Transverse colon (tissue), 4 donors: ENCODE data around the gene SOD3. TPM values are rescaled to one million over a fixed set of nuclear protein-coding genes. Genes with fewer than 3 reads are reported as not detected.
A peak's percentile ranks its signal among the peaks of the same experiment; 100 is the strongest.

Source experiments
- DNase-seq: peaks from one replicate; pipeline ENCODE4 v3.0.0-alpha.2; 2019
- H3K27ac ChIP-seq, 4 donors: fragments of 200-600 bp; sonication (generic); 2 replicates each; pipeline ENCODE4 v1.5.1; 2016 to 2018; ENCODE audit warnings: inconsistent platforms in 4 of 4
- H3K27me3 ChIP-seq: fragments of 200-600 bp; sonication (generic); 2 replicates; pipeline ENCODE4 v1.5.1; 2017; ENCODE audit warnings: inconsistent platforms
- H3K36me3 ChIP-seq, 4 donors: fragments of 200-600 bp; sonication (generic); 2 replicates each; pipeline ENCODE4 v1.5.1; 2017 to 2019; ENCODE audit warnings: inconsistent platforms in 4 of 4
- H3K4me1 ChIP-seq, 4 donors: fragments of 200-600 bp; sonication (generic); 2 replicates each; pipeline ENCODE4 v1.5.1; 2017 to 2020; ENCODE audit warnings: inconsistent platforms in 4 of 4
- H3K4me3 ChIP-seq, 4 donors: fragments of 200-600 bp; sonication (generic); 1 replicate in 1 of 4; 2 replicates in 3 of 4; pipeline versions ENCODE4 v1.5.1 to v1.6.1; 2017 to 2019; ENCODE audit warnings: inconsistent platforms in 4 of 4
- H3K9me3 ChIP-seq, 2 donors: fragments of 200-600 bp; sonication (generic); 2 replicates each; pipeline ENCODE4 v1.5.1; 2017 to 2019; ENCODE audit warnings: inconsistent platforms in 2 of 2
- EP300 ChIP-seq: sonication (generic); formaldehyde crosslinking; IDR thresholded peaks from one replicate; pipeline ENCODE4 v1.6.1; 2017; ENCODE audit warnings: antibody characterized with exemption, low read depth
- POLR2A ChIP-seq: fragments of 450-650 bp; IDR thresholded peaks from one replicate; pipeline ENCODE4 v1.6.1; 2016; ENCODE audit warnings: antibody characterized with exemption, mild to moderate bottlenecking, moderate library complexity
- POLR2AphosphoS5 ChIP-seq, 3 donors: sonication (generic); formaldehyde crosslinking; IDR thresholded peaks; one replicate each; pipeline ENCODE4 v1.6.1; 2016; ENCODE audit warnings: antibody characterized with exemption in 3 of 3
- WGBS, 2 donors: methylation state at CpG; one replicate each; pipeline ENCODE4 v1.1.5; 2018; ENCODE audit warnings: low coverage in 1 of 2; 5-methylcytosine and 5-hydroxymethylcytosine counted together
- in situ Hi-C, 4 donors: fragments of 200-750 bp; cut with MboI; loops; one replicate each; pipeline versions ENCODE4 v1.15.0 to v1.15.1; 2017; ENCODE audit warnings: low sequenced_read_pairs in 3 of 4, low pct_ligation_motif_present in 1 of 4, low pct_unique_long_range_greater_than_20kb in 1 of 4
- intact Hi-C: fragments of 100-400 bp; cut with DNase I; formaldehyde crosslinking; loops from one replicate; pipeline ENCODE4 v1.15.1; 2023; ENCODE audit warnings: low total_unique reads
- total RNA-seq, 4 donors: library from RNA; depleted of rRNA; stranded (reverse); fragments of >200 nt; gene quantifications; one replicate each; pipeline ENCODE4 v1.1.0, GENCODE V29; 2016
- TF ChIP-seq, protein P1 (sequence below), 5 experiments: fragments of 200-600 bp in 3 of 5; fragments of 450-650 bp in 2 of 5; sonication (generic) in 3 of 5; IDR thresholded peaks; 1 replicate in 2 of 5; 2 replicates in 3 of 5; pipeline ENCODE4 v1.5.1; 2016 to 2017; ENCODE audit warnings: antibody characterized with exemption in 5 of 5, inconsistent platforms in 3 of 5, mild to moderate bottlenecking in 2 of 5, moderate library complexity in 1 of 5

Gene SOD3
- total RNA-seq, 4 donors from 2014 or later: 27.7 to 112 (median 71.7) TPM

DNA sequence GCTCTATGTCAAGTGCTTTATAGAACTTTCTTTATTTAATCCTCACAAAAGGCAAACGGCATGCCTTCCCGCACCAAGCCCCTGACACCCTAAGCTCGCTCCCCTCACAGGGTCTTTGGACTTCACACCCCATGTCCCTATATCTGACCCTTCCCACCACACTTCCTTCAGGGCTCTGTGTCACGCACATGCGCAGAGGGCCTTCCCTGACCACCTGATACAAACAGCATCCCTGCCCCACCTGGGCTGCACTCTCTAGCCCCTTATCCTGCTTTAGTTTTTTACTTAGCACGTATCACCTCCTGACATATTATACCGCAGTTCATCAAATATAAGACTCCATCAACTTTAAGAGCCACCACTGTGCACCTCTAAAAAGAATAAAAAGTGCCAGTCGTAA is 49.8 kb downstream of the SOD3 start:
- no peak for DNase-seq
- Histone ChIP-seq H3K4me3 (no peak overlapping the region), H3K27ac (no peak overlapping the region), H3K27me3 (no peaks in the 10 kb centered on the region), H3K9me3 (no peaks in the 10 kb centered on the region), H3K36me3 (no peaks in the 10 kb centered on the region), H3K4me1 (peaks cover 0 to 18% (median 0%) of the 10 kb centered on the region in 4 donors)
- intact Hi-C loops: no loop called here
- TF ChIP-seq POLR2A: no peak
- no peak for TF ChIP-seq POLR2AphosphoS5 (IDR thresholded peaks at IDR 0.05)
- TF ChIP-seq EP300: no peak
- TF ChIP-seq, protein P1, sequence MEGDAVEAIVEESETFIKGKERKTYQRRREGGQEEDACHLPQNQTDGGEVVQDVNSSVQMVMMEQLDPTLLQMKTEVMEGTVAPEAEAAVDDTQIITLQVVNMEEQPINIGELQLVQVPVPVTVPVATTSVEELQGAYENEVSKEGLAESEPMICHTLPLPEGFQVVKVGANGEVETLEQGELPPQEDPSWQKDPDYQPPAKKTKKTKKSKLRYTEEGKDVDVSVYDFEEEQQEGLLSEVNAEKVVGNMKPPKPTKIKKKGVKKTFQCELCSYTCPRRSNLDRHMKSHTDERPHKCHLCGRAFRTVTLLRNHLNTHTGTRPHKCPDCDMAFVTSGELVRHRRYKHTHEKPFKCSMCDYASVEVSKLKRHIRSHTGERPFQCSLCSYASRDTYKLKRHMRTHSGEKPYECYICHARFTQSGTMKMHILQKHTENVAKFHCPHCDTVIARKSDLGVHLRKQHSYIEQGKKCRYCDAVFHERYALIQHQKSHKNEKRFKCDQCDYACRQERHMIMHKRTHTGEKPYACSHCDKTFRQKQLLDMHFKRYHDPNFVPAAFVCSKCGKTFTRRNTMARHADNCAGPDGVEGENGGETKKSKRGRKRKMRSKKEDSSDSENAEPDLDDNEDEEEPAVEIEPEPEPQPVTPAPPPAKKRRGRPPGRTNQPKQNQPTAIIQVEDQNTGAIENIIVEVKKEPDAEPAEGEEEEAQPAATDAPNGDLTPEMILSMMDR (IDR thresholded peaks at IDR 0.05): no peak
- in situ Hi-C loops: no loop called here
- 92 to 93% methylated on average over 5 to 8 of the region's 8 CpGs for WGBS, 2 donors

GRCh38 chr4:24845902-24846301 is 50.5 kb downstream of the SOD3 start:
- TF ChIP-seq EP300: no peak
- in situ Hi-C loops (no loop called here), intact Hi-C loops (no loop called here)
- H3K4me1 ChIP-seq: peaks cover 0 to 19% (median 3%) of the 10 kb centered on the region in 4 donors
- no peaks in the 10 kb centered on the region for H3K27me3 ChIP-seq
- 89 to 92% methylated on average over 4 to 5 of the region's 5 CpGs for whole genome bisulfite sequencing, 2 donors
- H3K36me3 ChIP-seq: no peaks in the 10 kb centered on the region
- H3K4me3 ChIP-seq: no peak overlapping the region
- DNase-seq: no peak
- H3K27ac ChIP-seq: no peak overlapping the region
- no peaks in the 10 kb centered on the region for H3K9me3 ChIP-seq

DNA sequence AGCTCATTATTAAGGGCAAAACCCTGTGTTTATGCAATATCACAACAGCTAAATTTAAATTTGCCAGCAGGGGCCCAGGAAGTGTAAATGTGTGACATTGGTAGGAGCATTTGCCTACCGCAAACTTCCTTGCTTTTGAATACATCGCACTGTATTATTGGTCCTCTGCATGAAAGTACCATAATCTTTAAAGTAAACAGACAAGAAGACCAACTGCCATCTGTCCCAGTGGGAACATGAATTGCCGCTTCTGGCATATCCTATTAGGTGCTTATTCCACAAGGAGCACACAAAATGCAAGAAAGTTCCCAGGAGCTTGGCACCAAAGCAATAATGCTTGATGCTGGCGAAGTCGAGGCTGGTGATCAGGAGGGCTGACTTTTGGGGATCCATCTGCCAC is 51.3 kb downstream of the SOD3 start:
- no peak for DNase-seq
- WGBS, 2 donors: 93 to 96% methylated on average over 3 to 5 of the region's 5 CpGs
- H3K36me3 ChIP-seq: no peaks in the 10 kb centered on the region
- H3K27me3 ChIP-seq: no peaks in the 10 kb centered on the region
- no peak overlapping the region for H3K27ac ChIP-seq
- intact Hi-C loops (no loop called here), in situ Hi-C loops (no loop called here)
- H3K4me1 ChIP-seq: peaks cover 0 to 19% (median 8%) of the 10 kb centered on the region in 4 donors
- TF ChIP-seq EP300 (no peak), POLR2A (no peak), POLR2AphosphoS5 (IDR thresholded peaks at IDR 0.05) (no peak)
- TF ChIP-seq, protein P1 (IDR thresholded peaks at IDR 0.05): no peak
- H3K4me3 ChIP-seq: no peak overlapping the region
- no peaks in the 10 kb centered on the region for H3K9me3 ChIP-seq

DNA sequence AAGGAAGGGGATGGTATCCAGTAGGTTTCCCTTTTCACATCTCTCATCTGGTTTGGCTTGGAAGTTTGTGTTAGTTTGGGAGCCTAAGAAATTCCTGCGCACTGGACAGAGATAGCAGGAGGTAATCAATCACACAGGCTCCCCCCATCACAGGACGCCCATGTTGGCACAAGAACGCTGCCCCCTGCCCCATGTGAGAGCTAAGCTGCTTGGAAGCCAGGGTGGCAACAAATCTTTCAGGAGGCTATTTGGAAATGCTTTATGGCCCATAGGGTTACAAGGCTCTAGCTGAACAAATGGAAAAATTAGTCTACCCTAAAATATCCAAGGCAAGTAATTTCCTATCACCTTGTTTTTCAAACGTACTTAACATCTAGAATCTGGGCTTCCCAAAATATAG is 54.0 kb downstream of the SOD3 start:
- Histone ChIP-seq H3K9me3 (no peaks in the 10 kb centered on the region), H3K4me1 (peaks cover 0 to 16% (median 4%) of the 10 kb centered on the region in 4 donors), H3K36me3 (no peaks in the 10 kb centered on the region), H3K27ac (peak overlapping the region; percentile 28 to 62 (median 46)), H3K4me3 (no peak overlapping the region), H3K27me3 (no peaks in the 10 kb centered on the region)
- in situ Hi-C loops (no loop called here), intact Hi-C loops (no loop called here)
- DNase-seq: no peak
- TF ChIP-seq POLR2A: no peak
- TF ChIP-seq POLR2AphosphoS5 (IDR thresholded peaks at IDR 0.05): no peak
- no peak for TF ChIP-seq EP300
- TF ChIP-seq, protein P1 (IDR thresholded peaks at IDR 0.05): no peak
- WGBS, 2 donors: 30 to 86% methylated on average over 1 to 4 of the region's 4 CpGs

DNA sequence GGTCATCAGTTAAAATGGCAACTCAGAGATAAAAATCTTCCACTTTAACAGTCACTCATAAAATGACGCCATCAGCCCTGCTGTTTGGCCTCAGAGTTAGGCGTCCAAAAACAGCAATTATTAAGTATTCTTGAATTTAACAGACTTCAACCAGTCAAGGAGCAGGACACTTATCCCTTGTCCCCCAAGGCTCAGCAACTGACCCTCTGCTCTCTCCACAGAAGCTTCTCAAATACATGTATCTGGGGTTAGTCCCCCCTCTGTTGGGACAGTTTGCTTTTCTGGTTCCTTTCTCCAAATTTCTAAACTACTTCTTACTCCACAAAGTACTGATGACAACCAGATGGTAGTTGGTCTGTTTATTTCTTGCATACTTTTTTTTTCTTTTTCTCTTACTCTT is 54.4 kb downstream of the SOD3 start:
- H3K27me3 ChIP-seq: no peaks in the 10 kb centered on the region
- in situ Hi-C loops: no loop called here
- DNase-seq: no peak
- TF ChIP-seq EP300 (no peak), POLR2A (no peak), POLR2AphosphoS5 (IDR thresholded peaks at IDR 0.05) (no peak)
- TF ChIP-seq, protein P1 (IDR thresholded peaks at IDR 0.05): no peak
- intact Hi-C loops: no loop called here
- H3K4me3 ChIP-seq: no peak overlapping the region
- H3K4me1 ChIP-seq: peaks cover 0 to 16% (median 4%) of the 10 kb centered on the region in 4 donors
- WGBS, 2 donors: 76 to 78% methylated on average over 2 of the region's 2 CpGs
- no peaks in the 10 kb centered on the region for H3K36me3 ChIP-seq
- H3K9me3 ChIP-seq: no peaks in the 10 kb centered on the region
- H3K27ac ChIP-seq: peak overlapping the region; percentile 28 to 62 (median 46)
